GM20000 (cell line): ENCODE measurements around the gene KLHL25.

ENCODE experiments used
- DNase-seq: peaks from one replicate; pipeline ENCODE4 v3.0.0; 2012; ENCODE audit warnings: low spot score
- TF ChIP-seq, protein P1 (sequence below): IDR thresholded peaks from 2 replicates; pipeline ENCODE4 v1.5.1; 2012; ENCODE audit warnings: mild to moderate bottlenecking, control low read depth; ENCODE audit errors: extremely low read depth, missing control alignments

KLHL25 gene

DNA sequence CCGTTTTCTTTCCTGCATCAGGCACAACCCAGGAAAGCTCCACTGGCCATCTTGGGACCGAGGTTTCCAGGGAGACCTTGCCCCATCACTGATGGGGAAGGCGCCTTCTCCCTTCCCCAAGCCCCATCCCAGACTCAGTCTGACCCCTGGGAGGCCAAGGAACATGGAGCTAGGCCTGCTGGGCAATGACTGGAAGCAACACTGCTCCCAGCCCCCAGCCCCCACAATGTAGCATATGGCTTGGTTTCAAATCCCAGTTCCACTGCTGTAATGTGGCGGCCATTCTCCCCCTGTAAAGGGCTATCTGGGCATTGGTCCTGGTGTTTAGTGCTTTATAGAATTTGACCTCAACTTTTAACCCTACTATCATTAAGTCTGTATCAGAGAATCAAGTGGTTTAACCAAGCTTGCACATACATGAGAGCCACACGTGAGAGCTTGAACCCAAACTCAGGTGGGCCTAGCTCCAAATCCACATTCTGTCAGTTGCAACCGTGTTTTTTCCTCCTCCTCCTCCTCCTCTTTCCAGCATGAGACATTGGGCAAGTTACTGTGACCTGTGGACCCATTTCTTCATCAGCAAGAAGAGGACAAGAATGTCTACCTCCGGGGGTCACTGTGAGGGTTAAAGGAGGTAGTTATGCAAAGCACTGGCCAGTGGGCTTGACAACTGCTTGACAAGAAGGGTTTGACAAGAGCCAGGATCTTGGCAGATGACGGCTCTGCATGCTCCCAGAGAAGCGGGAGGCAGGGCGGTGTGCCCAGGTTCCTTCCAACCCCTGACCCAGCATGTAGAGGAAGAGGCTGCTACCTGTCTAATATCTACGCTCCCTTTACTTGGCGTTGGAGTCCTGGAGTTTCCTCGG lies 37.4 kb downstream of the KLHL25 start:
- peak; percentile 36 for DNase-seq
- TF ChIP-seq, protein P1, sequence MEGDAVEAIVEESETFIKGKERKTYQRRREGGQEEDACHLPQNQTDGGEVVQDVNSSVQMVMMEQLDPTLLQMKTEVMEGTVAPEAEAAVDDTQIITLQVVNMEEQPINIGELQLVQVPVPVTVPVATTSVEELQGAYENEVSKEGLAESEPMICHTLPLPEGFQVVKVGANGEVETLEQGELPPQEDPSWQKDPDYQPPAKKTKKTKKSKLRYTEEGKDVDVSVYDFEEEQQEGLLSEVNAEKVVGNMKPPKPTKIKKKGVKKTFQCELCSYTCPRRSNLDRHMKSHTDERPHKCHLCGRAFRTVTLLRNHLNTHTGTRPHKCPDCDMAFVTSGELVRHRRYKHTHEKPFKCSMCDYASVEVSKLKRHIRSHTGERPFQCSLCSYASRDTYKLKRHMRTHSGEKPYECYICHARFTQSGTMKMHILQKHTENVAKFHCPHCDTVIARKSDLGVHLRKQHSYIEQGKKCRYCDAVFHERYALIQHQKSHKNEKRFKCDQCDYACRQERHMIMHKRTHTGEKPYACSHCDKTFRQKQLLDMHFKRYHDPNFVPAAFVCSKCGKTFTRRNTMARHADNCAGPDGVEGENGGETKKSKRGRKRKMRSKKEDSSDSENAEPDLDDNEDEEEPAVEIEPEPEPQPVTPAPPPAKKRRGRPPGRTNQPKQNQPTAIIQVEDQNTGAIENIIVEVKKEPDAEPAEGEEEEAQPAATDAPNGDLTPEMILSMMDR, result no peak

DNA sequence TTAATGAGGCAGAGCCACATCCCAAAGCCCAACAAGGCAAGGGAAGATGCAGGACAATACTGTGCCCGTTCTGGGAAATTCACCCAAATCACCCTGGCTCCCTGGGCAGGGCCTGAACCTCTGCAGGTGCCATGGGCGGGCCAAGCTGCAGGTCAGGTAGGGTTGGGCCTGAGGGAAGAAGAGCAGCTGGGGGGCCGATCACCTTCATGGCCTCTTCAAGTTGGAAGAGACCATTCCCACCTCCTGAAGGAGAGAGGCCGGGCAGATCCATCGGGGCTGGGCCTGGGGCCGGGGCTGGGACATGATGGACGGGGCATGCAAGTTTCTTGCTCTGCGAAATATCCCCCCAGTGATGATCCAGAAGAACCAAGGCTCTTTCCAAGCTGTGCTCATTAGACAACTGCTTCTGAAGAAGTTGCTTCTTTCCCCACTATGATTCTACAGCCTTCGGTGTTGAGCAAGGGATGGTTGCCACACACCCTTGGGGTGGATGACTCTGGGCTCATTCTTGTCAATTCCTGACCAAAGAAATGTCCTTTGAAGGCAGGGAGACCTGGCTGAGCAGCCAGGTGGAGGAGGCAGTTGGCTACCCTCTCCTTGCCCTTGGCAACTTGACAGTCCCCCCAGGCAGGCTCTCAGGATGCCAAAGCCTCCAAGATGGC lies 38.2 kb downstream of the KLHL25 start:
- no peak for DNase-seq
- TF ChIP-seq, protein P1, result no peak

DNA sequence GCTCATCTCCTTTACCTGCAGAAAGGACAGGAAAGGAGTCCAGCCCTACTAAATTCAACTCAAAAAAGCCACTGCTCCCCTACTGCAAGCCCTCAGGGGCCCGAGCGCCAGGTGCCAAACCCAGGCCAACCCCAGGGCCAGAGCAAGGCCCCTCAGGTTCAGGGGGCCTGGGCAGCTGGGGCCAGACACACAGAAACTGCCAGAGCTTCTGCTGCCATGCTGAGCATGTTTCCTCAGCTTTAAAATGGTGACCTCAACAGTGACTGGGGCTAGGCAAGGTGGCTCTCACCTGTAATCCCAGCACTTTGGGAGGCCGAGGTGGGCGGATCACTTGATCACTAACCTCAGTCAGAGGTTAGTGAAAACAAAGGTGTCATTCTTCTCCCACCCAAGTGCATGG lies 38.8 kb downstream of the KLHL25 start:
- TF ChIP-seq, protein P1, result no peak
- no peak for DNase-seq

DNA sequence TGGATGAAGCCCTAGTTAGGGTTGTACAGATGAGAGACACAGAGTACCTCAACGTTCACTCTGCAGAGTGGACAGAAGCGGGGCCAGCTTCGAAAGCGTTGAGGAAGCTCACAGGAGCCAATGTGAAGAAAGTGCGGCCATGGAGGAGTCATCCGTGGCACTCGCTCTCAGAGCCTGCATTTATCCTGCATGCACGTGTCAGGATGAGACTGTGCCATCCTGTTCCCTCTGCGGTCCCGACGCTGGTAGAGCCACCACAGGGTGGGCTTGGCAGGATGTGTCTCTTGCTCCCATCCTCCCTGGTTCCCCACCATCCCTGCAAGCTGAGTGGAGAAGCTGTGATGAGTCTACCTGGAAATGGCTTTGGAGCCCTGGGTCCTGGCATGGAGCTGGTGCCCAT lies 39.3 kb downstream of the KLHL25 start:
- no peak for DNase-seq
- TF ChIP-seq, protein P1, result no peak

DNA sequence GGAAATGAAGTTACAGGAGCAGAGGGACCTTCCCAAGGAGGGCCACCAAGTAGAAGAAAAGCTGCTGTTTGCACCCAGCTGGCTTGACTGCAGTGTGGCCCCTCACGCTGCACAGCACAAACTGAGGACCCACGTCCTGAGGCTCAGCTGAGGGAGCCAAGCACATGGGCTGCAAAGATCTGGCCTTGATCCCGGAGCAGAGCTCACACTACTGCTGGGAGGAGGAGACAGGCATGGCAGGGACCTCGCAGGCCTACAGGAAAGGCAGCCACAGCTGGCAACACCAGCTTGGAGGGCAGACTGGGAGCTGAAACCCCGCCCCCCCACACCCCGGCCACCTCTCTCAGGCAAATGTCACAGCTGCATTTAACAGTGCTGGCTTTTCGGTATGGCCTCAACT lies 39.7 kb downstream of the KLHL25 start:
- TF ChIP-seq, protein P1, result no peak
- no peak for DNase-seq

DNA sequence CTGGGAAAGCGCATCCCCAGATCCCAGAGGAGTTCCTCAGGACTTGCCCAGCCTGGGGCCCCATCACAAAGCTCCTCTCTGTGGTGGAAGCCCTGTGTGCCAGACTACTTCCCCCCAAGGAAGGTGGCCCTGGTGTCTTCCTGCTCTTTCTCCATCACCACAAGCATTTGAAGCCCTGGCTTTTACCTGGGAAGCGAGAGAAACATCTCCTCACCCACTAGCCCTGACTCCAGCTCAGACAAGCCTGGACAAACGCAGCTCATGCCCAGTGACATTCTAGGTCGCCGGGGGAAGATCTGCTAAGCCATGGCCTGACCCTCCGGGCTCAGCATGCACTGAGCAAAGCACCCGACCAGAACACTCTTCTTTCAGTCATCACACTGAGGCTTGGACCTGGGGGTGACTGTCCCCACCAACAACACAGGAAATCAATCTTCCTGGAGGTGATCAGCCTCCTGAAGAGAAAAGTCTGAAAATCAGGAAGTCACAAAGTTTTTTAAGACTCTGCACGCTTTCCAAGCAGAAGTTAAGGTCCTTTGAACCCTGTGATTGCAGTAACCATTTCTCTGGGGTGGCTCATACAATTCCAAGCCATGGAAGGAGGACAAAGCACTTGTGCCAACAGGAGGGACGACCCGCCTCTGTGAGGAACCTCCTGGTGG lies 40.8 kb downstream of the KLHL25 start:
- TF ChIP-seq, protein P1, result no peak
- DNase-seq, result no peak

DNA sequence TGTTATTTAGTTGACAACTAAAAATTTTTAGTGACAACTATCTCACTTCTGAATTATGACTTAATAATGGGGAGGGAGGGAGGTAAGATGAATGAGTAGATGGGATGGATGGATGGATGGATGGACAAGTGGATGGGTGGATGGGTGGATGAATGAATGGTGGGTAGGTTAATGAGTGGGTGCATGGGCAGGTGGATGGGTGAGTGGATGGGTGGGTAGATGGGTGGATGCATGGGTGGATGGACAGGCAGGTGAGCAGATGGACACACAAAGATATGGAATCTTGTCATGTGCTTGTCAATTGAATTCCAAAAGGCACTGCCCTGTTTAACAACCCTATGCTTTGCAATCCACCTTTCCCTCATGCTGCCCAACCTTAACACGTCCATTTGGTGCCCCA lies 41.5 kb downstream of the KLHL25 start:
- TF ChIP-seq, protein P1, result no peak
- DNase-seq, result no peak
